HCT116 (cell line): ENCODE data around the gene CD83. TPM values are rescaled to one million over a fixed set of nuclear protein-coding genes. Genes with fewer than 3 reads are reported as not detected.

ENCODE experiments used
- ATAC-seq: fragments of 200-7000 bp; cut with Tn5 transposase; 2 replicates; pipeline ENCODE4 v1.9.1; 2020; ENCODE audit warnings: mild to moderate bottlenecking, moderate library complexity
- BruUV-seq: library from RNA; stranded (reverse); fragments of 400-500 nt; replicated peaks from 2 replicates; lab custom pipeline; 2021; lab: Mats Ljungman, UMichigan
- CTCF ChIA-PET: fragments of 300-600 bp; sonication (Branson Sonifier 250); formaldehyde crosslinking; loops from one replicate; lab custom pipeline; 2021; ENCODE audit warnings: antibody characterized with exemption; lab: Charles Lee
- POLR2A ChIA-PET: fragments of 300-600, 350-600 bp; sonication (Branson Sonifier 250); formaldehyde crosslinking; loops from one replicate; lab custom pipeline; 2021; ENCODE audit warnings: antibody characterized with exemption; lab: Charles Lee
- RAD21 ChIA-PET, 2 experiments: fragments of 300-600 bp; sonication (Branson Sonifier 250); formaldehyde crosslinking; loops; one replicate each; lab custom pipeline; 2023; ENCODE audit warnings: low total read pairs in 2 of 2; ENCODE audit not compliant: uncharacterized antibody in 2 of 2, unreplicated experiment in 2 of 2, low non-redundant PET in 1 of 2; lab: Charles Lee
- DNase-seq: peaks from one replicate; pipeline ENCODE4 v3.0.0-alpha.2; 2010; ENCODE audit warnings: low read depth, low spot score
- H2AFZ ChIP-seq: fragments of 200-600 bp; shearing (Covaris generic), sonication (generic); 2 replicates; pipeline ENCODE4 v1.6.1; 2017; ENCODE audit warnings: low read depth, mixed run types, mixed read lengths, antibody characterized with exemption, low read length; ENCODE audit not compliant: poor library complexity, severe bottlenecking
- H3K27ac ChIP-seq: 2 replicates; pipeline ENCODE4 v1.5.1; 2012; ENCODE audit warnings: low read depth, low read length
- H3K27me3 ChIP-seq: fragments of 200-600 bp; sonication (generic); 2 replicates; pipeline ENCODE4 v1.6.1; 2016; ENCODE audit warnings: mixed run types, low read length, mixed read lengths; ENCODE audit not compliant: insufficient read depth
- H3K36me3 ChIP-seq, 2 experiments: fragments of 200-500 bp in 1 of 2; fragments of 200-600 bp in 1 of 2; sonication (Bioruptor generic) in 1 of 2; sonication (generic) in 1 of 2; 2 replicates each; pipeline versions ENCODE4 v1.5.1 to v1.6.1; 2014 to 2016; ENCODE audit warnings: low read length in 2 of 2, inconsistent platforms in 1 of 2, mixed read lengths in 1 of 2, mixed run types in 1 of 2; ENCODE audit not compliant: insufficient read depth in 2 of 2, control insufficient read depth in 1 of 2
- H3K4me1 ChIP-seq, 2 experiments: fragments of 200-600 bp in 1 of 2; sonication (generic) in 1 of 2; 2 replicates each; pipeline versions ENCODE4 v1.5.1 to v1.6.1; 2012 to 2017; ENCODE audit warnings: low read length in 2 of 2, inconsistent platforms in 1 of 2, mild to moderate bottlenecking in 1 of 2, mixed read lengths in 1 of 2, mixed run types in 1 of 2, moderate library complexity in 1 of 2; ENCODE audit not compliant: insufficient read depth in 2 of 2, control insufficient read depth in 1 of 2
- H3K4me2 ChIP-seq: fragments of 200-600 bp; sonication (generic); 2 replicates; pipeline ENCODE4 v1.6.1; 2017; ENCODE audit warnings: mixed run types, low read length, mixed read lengths
- H3K4me3 ChIP-seq, 2 experiments: fragments of 200-600 bp in 1 of 2; sonication (generic) in 1 of 2; replicated peaks in 1 of 2; 2 replicates each; pipeline ENCODE4 v1.5.1; 2011 to 2016; ENCODE audit warnings: low read length in 2 of 2, control low read depth in 1 of 2, low read depth in 1 of 2, mild to moderate bottlenecking in 1 of 2, mixed read lengths in 1 of 2, mixed run types in 1 of 2
- H3K79me2 ChIP-seq: fragments of 200-600 bp; sonication (generic); 2 replicates; pipeline ENCODE4 v1.6.1; 2017; ENCODE audit warnings: mild to moderate bottlenecking, mixed run types, low read length, moderate library complexity, mixed read lengths; ENCODE audit not compliant: insufficient read depth
- H3K9ac ChIP-seq: fragments of 200-600 bp; sonication (generic); 2 replicates; pipeline ENCODE4 v1.6.1; 2016; ENCODE audit warnings: low read length, mixed read lengths
- H3K9me2 ChIP-seq: fragments of 200-600 bp; sonication (generic), shearing (Covaris generic); 2 replicates; pipeline ENCODE4 v1.6.1; 2017; ENCODE audit warnings: mixed run types, mild to moderate bottlenecking, moderate library complexity; ENCODE audit not compliant: insufficient read depth
- H3K9me3 ChIP-seq, 2 experiments: fragments of 200-500 bp in 1 of 2; fragments of 200-600 bp in 1 of 2; sonication (Bioruptor generic) in 1 of 2; sonication (generic) in 1 of 2; 2 replicates each; pipeline ENCODE4 v1.6.1; 2014 to 2017; ENCODE audit warnings: low read length in 2 of 2, mixed read lengths in 2 of 2, inconsistent platforms in 1 of 2, low read depth in 1 of 2, mild to moderate bottlenecking in 1 of 2, mixed run types in 1 of 2, moderate library complexity in 1 of 2; ENCODE audit not compliant: control insufficient read depth in 1 of 2, insufficient read depth in 1 of 2
- H4K20me1 ChIP-seq: fragments of 200-600 bp; sonication (generic), shearing (Covaris generic); 2 replicates; pipeline ENCODE4 v1.6.1; 2017; ENCODE audit warnings: mixed run types, mild to moderate bottlenecking, moderate library complexity; ENCODE audit not compliant: insufficient read depth
- CBX3 ChIP-seq: IDR thresholded peaks from 2 replicates; pipeline ENCODE4 v1.6.1; 2012; ENCODE audit warnings: low read depth
- CEBPB ChIP-seq: IDR thresholded peaks from 2 replicates; pipeline ENCODE4 v1.6.1; 2012; ENCODE audit warnings: low read depth
- EGR1 ChIP-seq: IDR thresholded peaks from 2 replicates; pipeline ENCODE4 v1.6.1; 2012; ENCODE audit warnings: low read depth
- EZH2 ChIP-seq: fragments of 200-600 bp; sonication (generic); IDR thresholded peaks from 2 replicates; pipeline ENCODE4 v1.6.1; 2017; ENCODE audit warnings: antibody characterized with exemption, mixed run types
- EZH2phosphoT487 ChIP-seq: fragments of 200-600 bp; IDR thresholded peaks from 2 replicates; pipeline ENCODE4 v1.6.1; 2018; ENCODE audit warnings: antibody characterized with exemption, borderline replicate concordance
- FOSL1 ChIP-seq: IDR thresholded peaks from 2 replicates; pipeline ENCODE4 v1.6.1; 2012; ENCODE audit warnings: low read depth
- JUND ChIP-seq: IDR thresholded peaks from 2 replicates; pipeline ENCODE4 v1.6.1; 2012
- RAD21 ChIP-seq: IDR thresholded peaks from 2 replicates; pipeline ENCODE4 v1.6.1; 2012; ENCODE audit warnings: low read depth, mild to moderate bottlenecking
- SIN3A ChIP-seq: IDR thresholded peaks from 2 replicates; pipeline ENCODE4 v1.6.1; 2012; ENCODE audit warnings: low read depth
- SRF ChIP-seq: IDR thresholded peaks from 2 replicates; pipeline ENCODE4 v1.6.1; 2012; ENCODE audit warnings: low read depth
- TCF7L2 ChIP-seq: IDR thresholded peaks from 2 replicates; pipeline ENCODE4 v1.7.0; 2011; ENCODE audit warnings: borderline replicate concordance, inconsistent platforms; ENCODE audit not compliant: insufficient read depth, insufficient read length; ENCODE audit errors: extremely low read depth
- YY1 ChIP-seq: IDR thresholded peaks from 2 replicates; pipeline ENCODE4 v1.6.1; 2011; ENCODE audit warnings: low read length, low read depth, moderate library complexity, mild to moderate bottlenecking; ENCODE audit not compliant: insufficient replicate concordance; ENCODE audit errors: extremely low read depth
- ZFX ChIP-seq: fragments of 450-650 bp; IDR thresholded peaks from 2 replicates; pipeline ENCODE4 v1.6.1; 2017
- intact Hi-C: fragments of 100-400 bp; cut with micrococcal nuclease; formaldehyde crosslinking; loops from 2 replicates; pipeline ENCODE4 v1.10.0; 2022
- total RNA-seq: library from RNA; stranded (reverse); gene quantifications from one replicate; pipeline ENCODE4 v1.2.1, GENCODE V29; 2021; ENCODE audit not compliant: unreplicated experiment
- TF ChIP-seq, protein P1 (sequence below): IDR thresholded peaks from 2 replicates; pipeline ENCODE4 v1.6.1; 2011; ENCODE audit warnings: mild to moderate bottlenecking, low read length, moderate library complexity; ENCODE audit not compliant: insufficient replicate concordance; ENCODE audit errors: extremely low read depth
- TF ChIP-seq, protein P2 (sequence below): IDR thresholded peaks from 2 replicates; pipeline ENCODE4 v1.6.1; 2012
- TF ChIP-seq, protein P3 (sequence below): IDR thresholded peaks from 2 replicates; pipeline ENCODE4 v1.6.1; 2012; ENCODE audit warnings: low read depth
- TF ChIP-seq, protein P4 (sequence below): IDR thresholded peaks from 2 replicates; pipeline ENCODE4 v1.6.1; 2012

The CD83 gene
- total RNA-seq, 1 experiment from 2014 or later: 6.0 TPM

DNA sequence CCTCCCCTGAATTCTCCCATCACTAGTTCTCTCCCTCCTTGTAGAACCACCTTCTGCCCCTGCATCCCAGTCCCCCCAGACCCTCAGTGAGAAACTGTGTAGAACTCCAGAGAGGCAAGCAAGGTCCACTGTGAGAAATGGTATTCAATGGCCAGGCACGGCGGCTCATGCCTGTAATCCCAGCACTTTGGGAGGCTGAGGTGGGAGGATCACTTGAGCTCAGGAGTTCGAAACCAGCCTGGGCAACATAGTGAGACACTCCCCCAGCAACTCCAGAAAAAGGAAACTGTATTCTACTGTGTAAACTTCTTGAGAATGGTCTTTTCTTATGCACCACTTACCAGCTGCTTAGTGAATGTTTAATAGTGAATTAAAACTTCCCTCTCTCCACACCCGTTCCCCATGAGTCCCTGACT, 8.2 kb upstream of the CD83 start:
- H3K9ac ChIP-seq: no peak overlapping the region
- no TSS peak for BruUV-seq
- no peaks in the 10 kb centered on the region for H3K9me2 ChIP-seq
- H3K9me3 ChIP-seq: peaks cover 0 to 8% of the 10 kb centered on the region in 2 experiments; a peak in 2 of 4 replicates
- H3K36me3 ChIP-seq: no peaks in the 10 kb centered on the region
- H4K20me1 ChIP-seq: no peaks in the 10 kb centered on the region
- no peak overlapping the region for H3K27ac ChIP-seq
- no peak overlapping the region for H3K4me3 ChIP-seq
- ChIA-PET RAD21 (no interaction called here), POLR2A (no interaction called here), CTCF (no interaction called here)
- DNase-seq (no peak), ATAC-seq (no peak)
- H3K4me1 ChIP-seq: no peaks in the 10 kb centered on the region
- no peak overlapping the region for H2AFZ ChIP-seq
- no peaks in the 10 kb centered on the region for H3K79me2 ChIP-seq
- intact Hi-C loops: no loop called here
- no peak overlapping the region for H3K4me2 ChIP-seq
- H3K27me3 ChIP-seq: no peaks in the 10 kb centered on the region
- TF ChIP-seq, protein P1, sequence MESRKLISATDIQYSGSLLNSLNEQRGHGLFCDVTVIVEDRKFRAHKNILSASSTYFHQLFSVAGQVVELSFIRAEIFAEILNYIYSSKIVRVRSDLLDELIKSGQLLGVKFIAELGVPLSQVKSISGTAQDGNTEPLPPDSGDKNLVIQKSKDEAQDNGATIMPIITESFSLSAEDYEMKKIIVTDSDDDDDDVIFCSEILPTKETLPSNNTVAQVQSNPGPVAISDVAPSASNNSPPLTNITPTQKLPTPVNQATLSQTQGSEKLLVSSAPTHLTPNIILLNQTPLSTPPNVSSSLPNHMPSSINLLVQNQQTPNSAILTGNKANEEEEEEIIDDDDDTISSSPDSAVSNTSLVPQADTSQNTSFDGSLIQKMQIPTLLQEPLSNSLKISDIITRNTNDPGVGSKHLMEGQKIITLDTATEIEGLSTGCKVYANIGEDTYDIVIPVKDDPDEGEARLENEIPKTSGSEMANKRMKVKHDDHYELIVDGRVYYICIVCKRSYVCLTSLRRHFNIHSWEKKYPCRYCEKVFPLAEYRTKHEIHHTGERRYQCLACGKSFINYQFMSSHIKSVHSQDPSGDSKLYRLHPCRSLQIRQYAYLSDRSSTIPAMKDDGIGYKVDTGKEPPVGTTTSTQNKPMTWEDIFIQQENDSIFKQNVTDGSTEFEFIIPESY: no peak
- TF ChIP-seq ZFX (no peak), RAD21 (no peak), YY1 (no peak), SIN3A (no peak), FOSL1 (no peak), CEBPB (no peak), EZH2phosphoT487 (no peak), EGR1 (no peak), SRF (no peak), TCF7L2 (no peak), CBX3 (no peak), EZH2 (no peak), JUND (no peak)
- TF ChIP-seq, protein P2, sequence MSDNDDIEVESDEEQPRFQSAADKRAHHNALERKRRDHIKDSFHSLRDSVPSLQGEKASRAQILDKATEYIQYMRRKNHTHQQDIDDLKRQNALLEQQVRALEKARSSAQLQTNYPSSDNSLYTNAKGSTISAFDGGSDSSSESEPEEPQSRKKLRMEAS: no peak
- TF ChIP-seq, protein P3, sequence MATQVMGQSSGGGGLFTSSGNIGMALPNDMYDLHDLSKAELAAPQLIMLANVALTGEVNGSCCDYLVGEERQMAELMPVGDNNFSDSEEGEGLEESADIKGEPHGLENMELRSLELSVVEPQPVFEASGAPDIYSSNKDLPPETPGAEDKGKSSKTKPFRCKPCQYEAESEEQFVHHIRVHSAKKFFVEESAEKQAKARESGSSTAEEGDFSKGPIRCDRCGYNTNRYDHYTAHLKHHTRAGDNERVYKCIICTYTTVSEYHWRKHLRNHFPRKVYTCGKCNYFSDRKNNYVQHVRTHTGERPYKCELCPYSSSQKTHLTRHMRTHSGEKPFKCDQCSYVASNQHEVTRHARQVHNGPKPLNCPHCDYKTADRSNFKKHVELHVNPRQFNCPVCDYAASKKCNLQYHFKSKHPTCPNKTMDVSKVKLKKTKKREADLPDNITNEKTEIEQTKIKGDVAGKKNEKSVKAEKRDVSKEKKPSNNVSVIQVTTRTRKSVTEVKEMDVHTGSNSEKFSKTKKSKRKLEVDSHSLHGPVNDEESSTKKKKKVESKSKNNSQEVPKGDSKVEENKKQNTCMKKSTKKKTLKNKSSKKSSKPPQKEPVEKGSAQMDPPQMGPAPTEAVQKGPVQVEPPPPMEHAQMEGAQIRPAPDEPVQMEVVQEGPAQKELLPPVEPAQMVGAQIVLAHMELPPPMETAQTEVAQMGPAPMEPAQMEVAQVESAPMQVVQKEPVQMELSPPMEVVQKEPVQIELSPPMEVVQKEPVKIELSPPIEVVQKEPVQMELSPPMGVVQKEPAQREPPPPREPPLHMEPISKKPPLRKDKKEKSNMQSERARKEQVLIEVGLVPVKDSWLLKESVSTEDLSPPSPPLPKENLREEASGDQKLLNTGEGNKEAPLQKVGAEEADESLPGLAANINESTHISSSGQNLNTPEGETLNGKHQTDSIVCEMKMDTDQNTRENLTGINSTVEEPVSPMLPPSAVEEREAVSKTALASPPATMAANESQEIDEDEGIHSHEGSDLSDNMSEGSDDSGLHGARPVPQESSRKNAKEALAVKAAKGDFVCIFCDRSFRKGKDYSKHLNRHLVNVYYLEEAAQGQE: no peak
- TF ChIP-seq, protein P4, sequence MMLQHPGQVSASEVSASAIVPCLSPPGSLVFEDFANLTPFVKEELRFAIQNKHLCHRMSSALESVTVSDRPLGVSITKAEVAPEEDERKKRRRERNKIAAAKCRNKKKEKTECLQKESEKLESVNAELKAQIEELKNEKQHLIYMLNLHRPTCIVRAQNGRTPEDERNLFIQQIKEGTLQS: no peak
